OCI-LY3 (cell line): ENCODE results near the gene TRDN.

ENCODE experiments used
- CTCF ChIP-seq: fragments of 200-600, 300-600 bp; sonication (generic); IDR thresholded peaks from 2 replicates; pipeline ENCODE4 v1.5.1; 2014; ENCODE audit warnings: antibody characterized with exemption, low read length, low read depth
- EZH2phosphoT487 ChIP-seq: fragments of 200-600 bp; shearing (Covaris generic); IDR thresholded peaks from 2 replicates; pipeline ENCODE4 v1.6.1; 2018; ENCODE audit warnings: antibody characterized with exemption, mixed run types, low read depth

DNA sequence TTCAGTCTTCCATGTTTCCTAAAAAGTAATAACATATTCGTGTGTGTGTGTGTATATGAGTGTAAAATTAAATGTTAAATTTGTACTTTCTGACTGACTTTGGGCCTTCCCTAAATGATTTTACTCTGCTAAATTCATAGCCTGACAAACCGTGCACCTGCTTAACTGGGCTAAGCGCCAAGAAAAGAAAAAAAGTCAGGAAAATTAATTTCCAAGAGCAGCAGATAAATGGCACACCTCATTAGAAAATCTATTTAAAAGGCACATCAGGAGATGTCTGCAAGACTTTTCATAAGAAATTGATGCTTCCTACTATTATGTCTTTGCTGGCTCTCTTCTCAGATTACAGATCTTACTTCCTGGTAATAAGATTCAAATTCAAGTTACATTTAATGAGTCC is 72.4 kb downstream of the TRDN start:
- TF ChIP-seq CTCF (no peak), EZH2phosphoT487 (no peak)
